ENCODE data around the gene LRRC23. TPM values are rescaled to one million over a fixed set of nuclear protein-coding genes. Genes with fewer than 3 reads are reported as not detected.
A peak's percentile ranks its signal among the peaks of the same experiment; 100 is the strongest.

The LRRC23 gene
- total and polyA plus RNA-seq, 9 of the 15 experiments (the other 6 are each of a cell fraction or from before 2014, with no cell fraction given) = 2.2 to 7.0 (median 3.0) TPM

DNA sequence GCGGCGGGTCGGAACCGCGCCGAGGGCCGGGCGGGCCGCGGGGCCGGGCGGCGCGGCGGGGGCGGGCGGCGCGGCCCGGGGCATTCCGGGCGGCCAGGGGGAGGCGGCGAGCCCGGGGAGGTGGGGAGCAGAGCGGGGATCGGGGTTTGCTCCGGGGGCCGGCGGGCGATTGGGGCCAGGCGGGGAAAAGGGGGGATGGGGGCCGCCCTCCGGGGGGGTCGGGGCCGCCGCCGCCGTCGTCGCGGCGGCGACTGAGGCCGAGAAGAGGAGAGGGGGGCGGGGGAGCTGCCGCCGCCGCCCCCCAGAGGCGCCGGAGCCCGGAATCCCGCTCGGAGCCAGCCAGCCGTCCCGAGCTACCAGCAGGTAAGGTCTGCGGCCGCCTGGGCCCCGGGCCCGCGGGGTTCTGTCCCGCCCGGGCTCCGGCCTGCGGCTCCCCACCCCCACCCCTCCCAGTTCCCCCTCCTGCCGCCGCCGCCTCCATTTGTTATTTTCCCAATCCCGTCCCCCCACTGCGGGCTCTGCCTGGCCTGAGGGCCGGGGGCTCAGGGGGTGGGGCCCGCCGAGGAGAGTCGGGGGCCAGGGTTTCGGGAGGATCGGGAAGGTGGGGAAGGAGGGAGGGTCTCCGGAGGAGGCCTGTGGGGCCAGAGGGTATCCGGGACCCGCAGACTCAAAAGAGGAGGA lies 23.5 kb downstream of the LRRC23 start (continued):
- peak; percentile 18 for TF ChIP-seq CCNT2 (IDR thresholded peaks at IDR 0.05; ENCODE audit: borderline replicate concordance, extremely low read depth, insufficient read length, low read depth, low read length)
- no peak for TF ChIP-seq ZNF76 (CRISPR knock-in tag; IDR thresholded peaks at IDR 0.05; ENCODE audit: borderline replicate concordance)
- TF ChIP-seq ZNF584 (CRISPR knock-in tag; IDR thresholded peaks at IDR 0.05; ENCODE audit: low read depth) = no peak

DNA sequence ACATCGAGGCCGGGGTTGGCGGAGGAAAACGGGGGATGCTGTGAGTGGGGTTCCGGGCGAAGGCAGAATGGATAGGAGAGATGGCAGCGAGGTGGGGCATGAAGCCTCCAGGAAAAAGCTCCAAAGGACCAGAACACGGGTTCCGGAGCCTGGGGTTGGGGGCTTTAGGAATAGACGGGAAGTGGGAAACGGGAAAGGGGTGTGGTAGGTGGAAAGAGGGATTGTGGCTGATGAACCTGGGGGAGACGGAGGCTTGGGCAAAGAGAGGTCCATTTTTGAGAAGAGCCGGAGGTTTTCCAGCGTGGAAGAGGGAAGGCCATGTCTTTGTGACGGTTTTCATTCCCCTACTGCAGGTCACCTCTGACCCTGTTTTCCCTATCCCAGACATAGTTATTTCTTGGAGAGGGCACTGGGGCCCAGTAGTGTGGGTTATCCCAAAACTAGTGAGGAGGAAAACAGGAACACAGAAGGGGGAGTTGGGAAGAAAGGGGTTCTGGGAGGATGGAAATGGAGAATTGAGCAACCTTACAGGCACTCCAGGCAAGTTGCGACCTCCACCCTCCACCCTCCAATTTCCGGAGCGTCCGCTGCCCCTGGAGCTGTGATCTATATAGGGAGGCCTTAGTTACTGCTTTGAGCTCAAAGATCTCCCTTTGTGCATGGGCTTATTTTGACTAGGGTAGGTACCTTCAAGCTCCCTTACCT lies 24.2 kb downstream of the LRRC23 start:
- Histone ChIP-seq H3K4me1 (replicated peaks in 1 of 2; ENCODE audit: control insufficient read depth in 2 of 2, insufficient read depth in 2 of 2, low read length in 2 of 2) (peaks cover 46 to 47% of the 10 kb centered on the region in 2 experiments; a peak in 4 of 5 replicates), H3K9me3 (replicated peaks; ENCODE audit: control insufficient read depth, insufficient read depth, low read depth, low read length) (no peaks in the 10 kb centered on the region), H3K9me1 (ENCODE audit: control insufficient read depth, insufficient read depth, low read length) (peaks cover 4% of the 10 kb centered on the region), H3K4me2 (ENCODE audit: insufficient read depth, low read length) (peak overlapping the region; percentile 87), H2AFZ (ENCODE audit: low read depth, low read length) (no peak overlapping the region), H3K4me3 (peak overlapping the region; percentile 76), H3K36me3 (ENCODE audit: control insufficient read depth, insufficient read depth, low read length) (peaks cover 16% of the 10 kb centered on the region; the same call in 1 of the 3 replicates), H3K79me2 (ENCODE audit: control insufficient read depth, insufficient read depth, low read length) (peaks cover 55% of the 10 kb centered on the region), H3K9ac (ENCODE audit: insufficient read depth in 1 of 2, low read depth in 2 of 2, low read length in 2 of 2) (peak overlapping the region; percentile 84 to 93), H3K27ac (ENCODE audit: extremely low read depth, low read depth, low read length) (peak overlapping the region; percentile 63), H3K27me3 (ENCODE audit: control insufficient read depth in 2 of 2, insufficient read depth in 2 of 2, low read length in 2 of 2) (no peaks in the 10 kb centered on the region), H4K20me1 (replicated peaks; ENCODE audit: control insufficient read depth, insufficient read depth, low read length) (no peaks in the 10 kb centered on the region)
- ChIA-PET CTCF (ENCODE audit: low intra/inter-chr PET ratio) (interaction anchor here (0.6 kb wide), 1 partner anchor 27 kb away, joined by 7 read pairs; no protein-coding TSS in a partner anchor), POLR2A (interaction anchor here (0.7 to 8.1 kb wide), 6 partner anchors 9 to 170 kb away, joined by 3 to 61 read pairs (median 4); partner anchors contain the start of genes C12orf57 and RNU7-1)
- 3% methylated on average over 18 of the region's 19 CpGs for WGBS (ENCODE audit: insufficient coverage, low coverage, missing lambda C conversion rate)
- no peak for FAIRE-seq
- no peak for DNase-seq (ENCODE audit: extremely low read depth in 1 of 4, low spot score in 3 of 4)
- intact Hi-C loops (cut with micrococcal nuclease) = loop anchor here (5.0 kb wide), 1 partner anchor 113 kb away; no protein-coding TSS in a partner anchor
- ATAC-seq = peak; percentile 5; the same call in 2 of the 3 replicates
- in situ Hi-C loops (cut with MboI) = no loop called here
- TSS peak; percentile 58 for BruUV-seq (replicated peaks)
- TF ChIP-seq GABPA (tag; conservative IDR thresholded peaks at IDR 0.05; ENCODE audit: low read depth) (no peak), EZH2 (IDR thresholded peaks at IDR 0.05; ENCODE audit: borderline replicate concordance, low read depth, low read length) (no peak), C11orf30 (IDR thresholded peaks at IDR 0.05; ENCODE audit: low read depth) (no peak), ZNF830 (CRISPR knock-in tag; IDR thresholded peaks at IDR 0.05) (no peak), ZNF121 (CRISPR knock-in tag; conservative IDR thresholded peaks at IDR 0.05) (no peak), ZNF586 (CRISPR knock-in tag; conservative IDR thresholded peaks at IDR 0.05) (no peak), IFI16 (CRISPR knock-in tag; IDR thresholded peaks at IDR 0.05) (no peak), KAT8 (IDR thresholded peaks at IDR 0.05; ENCODE audit: low read depth) (no peak), PURB (CRISPR knock-in tag; IDR thresholded peaks at IDR 0.05; ENCODE audit: low read depth) (no peak)
- TF ChIP-seq, protein P1, sequence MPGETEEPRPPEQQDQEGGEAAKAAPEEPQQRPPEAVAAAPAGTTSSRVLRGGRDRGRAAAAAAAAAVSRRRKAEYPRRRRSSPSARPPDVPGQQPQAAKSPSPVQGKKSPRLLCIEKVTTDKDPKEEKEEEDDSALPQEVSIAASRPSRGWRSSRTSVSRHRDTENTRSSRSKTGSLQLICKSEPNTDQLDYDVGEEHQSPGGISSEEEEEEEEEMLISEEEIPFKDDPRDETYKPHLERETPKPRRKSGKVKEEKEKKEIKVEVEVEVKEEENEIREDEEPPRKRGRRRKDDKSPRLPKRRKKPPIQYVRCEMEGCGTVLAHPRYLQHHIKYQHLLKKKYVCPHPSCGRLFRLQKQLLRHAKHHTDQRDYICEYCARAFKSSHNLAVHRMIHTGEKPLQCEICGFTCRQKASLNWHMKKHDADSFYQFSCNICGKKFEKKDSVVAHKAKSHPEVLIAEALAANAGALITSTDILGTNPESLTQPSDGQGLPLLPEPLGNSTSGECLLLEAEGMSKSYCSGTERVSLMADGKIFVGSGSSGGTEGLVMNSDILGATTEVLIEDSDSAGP (CRISPR knock-in tag; IDR thresholded peaks at IDR 0.05) = no peak
- TF ChIP-seq, protein P2, sequence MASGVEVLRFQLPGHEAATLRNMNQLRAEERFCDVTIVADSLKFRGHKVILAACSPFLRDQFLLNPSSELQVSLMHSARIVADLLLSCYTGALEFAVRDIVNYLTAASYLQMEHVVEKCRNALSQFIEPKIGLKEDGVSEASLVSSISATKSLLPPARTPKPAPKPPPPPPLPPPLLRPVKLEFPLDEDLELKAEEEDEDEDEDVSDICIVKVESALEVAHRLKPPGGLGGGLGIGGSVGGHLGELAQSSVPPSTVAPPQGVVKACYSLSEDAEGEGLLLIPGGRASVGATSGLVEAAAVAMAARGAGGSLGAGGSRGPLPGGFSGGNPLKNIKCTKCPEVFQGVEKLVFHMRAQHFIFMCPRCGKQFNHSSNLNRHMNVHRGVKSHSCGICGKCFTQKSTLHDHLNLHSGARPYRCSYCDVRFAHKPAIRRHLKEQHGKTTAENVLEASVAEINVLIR (CRISPR knock-in tag; IDR thresholded peaks at IDR 0.05) = no peak
